K562 (cell line): ENCODE results near the gene AKT1S1. TPM values are rescaled to one million over a fixed set of nuclear protein-coding genes. Genes with fewer than 3 reads are reported as not detected.

Experiments used
- ATAC-seq: fragments of 200-7000 bp; cut with Tn5 transposase; 3 replicates; pipeline ENCODE4 v1.9.1; 2020; ENCODE audit warnings: moderate library complexity
- BruUV-seq: library from RNA; stranded (reverse); fragments of 400-500 nt; replicated peaks from 2 replicates; lab custom pipeline; 2021; lab: Mats Ljungman, UMichigan
- CTCF ChIA-PET: fragments of 300-600 bp; formaldehyde crosslinking; extraction: SDS; loops from one replicate; lab custom pipeline; 2021; ENCODE audit warnings: low intra/inter-chr PET ratio; lab: Yijun Ruan, JAX
- POLR2A ChIA-PET: fragments of 300-600, 350-650 bp; sonication (Branson Sonifier 250); formaldehyde crosslinking; extraction: SDS; loops from one replicate; lab custom pipeline; 2021; ENCODE audit warnings: antibody characterized with exemption, inconsistent platforms; lab: Yijun Ruan, JAX
- DNase-seq, 4 experiments: peaks; one replicate each; pipeline versions ENCODE4 v3.0.0 to v3.0.0-alpha.2; 2011 to 2018; ENCODE audit warnings: low spot score in 3 of 4, mixed read lengths in 3 of 4; ENCODE audit errors: extremely low read depth in 1 of 4
- FAIRE-seq: peaks from 2 replicates; lab custom pipeline; 2011; peaks lifted over from hg19 to GRCh38; lab: Jason Lieb, UNC
- H2AFZ ChIP-seq: 2 replicates; pipeline ENCODE4 v1.6.0; 2011; ENCODE audit warnings: low read depth, low read length, control low read depth, inconsistent platforms
- H3K27ac ChIP-seq: fragments of 200-600 bp; 3 replicates; pipeline ENCODE4 v1.8.0; 2011; ENCODE audit warnings: low read depth, mild to moderate bottlenecking, control low read depth, inconsistent platforms, low read length, moderate library complexity, mixed read lengths; ENCODE audit errors: extremely low read depth
- H3K27me3 ChIP-seq, 2 experiments: fragments of 300-600 bp in 1 of 2; 2 replicates in 1 of 2; 3 replicates in 1 of 2; pipeline versions ENCODE4 v1.6.0 to v1.8.0; 2011; ENCODE audit warnings: inconsistent platforms in 2 of 2, low read length in 2 of 2, mild to moderate bottlenecking in 1 of 2, mixed read lengths in 1 of 2, moderate library complexity in 1 of 2; ENCODE audit not compliant: control insufficient read depth in 2 of 2, insufficient read depth in 2 of 2
- H3K36me3 ChIP-seq: fragments of 300-600 bp; 3 replicates; pipeline ENCODE4 v1.8.0; 2011; ENCODE audit warnings: mild to moderate bottlenecking, low read length, inconsistent platforms; ENCODE audit not compliant: control insufficient read depth, insufficient read depth
- H3K4me1 ChIP-seq, 2 experiments: fragments of 200-600 bp in 1 of 2; replicated peaks in 1 of 2; 2 replicates in 1 of 2; 3 replicates in 1 of 2; pipeline versions ENCODE4 v1.5.1 to v1.8.0; 2011; ENCODE audit warnings: inconsistent platforms in 2 of 2, low read length in 2 of 2, mild to moderate bottlenecking in 1 of 2, mixed read lengths in 1 of 2, moderate library complexity in 1 of 2; ENCODE audit not compliant: control insufficient read depth in 2 of 2, insufficient read depth in 2 of 2
- H3K4me2 ChIP-seq: 2 replicates; pipeline ENCODE4 v1.6.1; 2011; ENCODE audit warnings: low read length, control low read depth, inconsistent platforms, mixed read lengths; ENCODE audit not compliant: insufficient read depth
- H3K4me3 ChIP-seq: fragments of 200-600 bp; sonication (generic), shearing (Covaris generic); 2 replicates; pipeline ENCODE4 v1.5.1; 2016; ENCODE audit warnings: control low read depth, inconsistent platforms
- H3K79me2 ChIP-seq: fragments of 200-600 bp; 3 replicates; pipeline ENCODE4 v1.8.0; 2011; ENCODE audit warnings: low read length, inconsistent platforms; ENCODE audit not compliant: control insufficient read depth, insufficient read depth
- H3K9ac ChIP-seq, 2 experiments: 2 replicates each; pipeline versions ENCODE4 v1.6.0 to v1.6.1; 2011; ENCODE audit warnings: low read depth in 2 of 2, low read length in 2 of 2, control low read depth in 1 of 2, inconsistent platforms in 1 of 2, mild to moderate bottlenecking in 1 of 2, mixed read lengths in 1 of 2; ENCODE audit not compliant: insufficient read depth in 1 of 2
- H3K9me1 ChIP-seq: one replicate; pipeline ENCODE4 v1.6.0; 2011; ENCODE audit warnings: inconsistent platforms, mild to moderate bottlenecking, low read length, moderate library complexity; ENCODE audit not compliant: control insufficient read depth, insufficient read depth
- H3K9me3 ChIP-seq: replicated peaks from 2 replicates; pipeline ENCODE4 v1.5.1; 2011; ENCODE audit warnings: low read depth, low read length, inconsistent platforms; ENCODE audit not compliant: control insufficient read depth, insufficient read depth
- H4K20me1 ChIP-seq: replicated peaks from 2 replicates; pipeline ENCODE4 v1.6.1; 2011; ENCODE audit warnings: low read length, inconsistent platforms, mixed read lengths; ENCODE audit not compliant: control insufficient read depth, insufficient read depth
- CHD1 ChIP-seq: fragments of 200-600 bp; sonication (generic); IDR thresholded peaks from one replicate; pipeline ENCODE4 v1.6.1; 2012; ENCODE audit warnings: mild to moderate bottlenecking, moderate library complexity, low read length, inconsistent platforms
- COPS2 ChIP-seq: fragments of 450-650 bp; conservative IDR thresholded peaks from 2 replicates; pipeline ENCODE4 v1.6.1; 2016; ENCODE audit warnings: mild to moderate bottlenecking, moderate library complexity
- HDAC1 ChIP-seq, 2 experiments: fragments of 450-650 bp; IDR thresholded peaks; 2 replicates each; pipeline ENCODE4 v1.6.1; 2016 to 2017; ENCODE audit warnings: inconsistent platforms in 1 of 2, mild to moderate bottlenecking in 1 of 2, moderate library complexity in 1 of 2
- HMBOX1 ChIP-seq: sonication (generic); IDR thresholded peaks from 2 replicates; pipeline ENCODE4 v1.6.1; 2016
- KHSRP ChIP-seq: fragments of 450-650 bp; IDR thresholded peaks from 2 replicates; pipeline ENCODE4 v1.6.1; 2017
- MECOM ChIP-seq: fragments of 250-450 bp; sonication (Bioruptor Pico); IDR thresholded peaks from 2 replicates; pipeline ENCODE4 v1.8.0; 2022; ENCODE audit warnings: inconsistent platforms
- POLR2A ChIP-seq: fragments of 450-650 bp; conservative IDR thresholded peaks from 2 replicates; pipeline ENCODE4 v1.6.1; 2016
- RBM39 ChIP-seq: fragments of 200-400 bp; formaldehyde crosslinking; optimal IDR thresholded peaks from 2 replicates; pipeline ENCODE3; 2018; ENCODE audit warnings: low read depth, low read length
- SUPT5H ChIP-seq: fragments of 450-650 bp; IDR thresholded peaks from 2 replicates; pipeline ENCODE4 v1.6.1; 2016
- TAF15 ChIP-seq: fragments of 200-400 bp; formaldehyde crosslinking; IDR thresholded peaks from 2 replicates; pipeline ENCODE4 v1.6.1; 2017; ENCODE audit warnings: mild to moderate bottlenecking, low read depth, low read length, moderate library complexity
- TGIF2 ChIP-seq: sonication (generic); formaldehyde crosslinking; IDR thresholded peaks from 2 replicates; pipeline ENCODE4 v1.8.1; 2022; ENCODE audit warnings: mild to moderate bottlenecking, missing genetic modification reagents, moderate library complexity
- USF1 ChIP-seq: sonication (generic); formaldehyde crosslinking; IDR thresholded peaks from 2 replicates; pipeline ENCODE4 v1.9.0; 2022; ENCODE audit warnings: mild to moderate bottlenecking, missing genetic modification reagents
- ZBED1 ChIP-seq: IDR thresholded peaks from 2 replicates; pipeline ENCODE4 v1.6.1; 2014
- ZNF695 ChIP-seq: fragments of 450-650 bp; formaldehyde crosslinking; IDR thresholded peaks from 2 replicates; pipeline ENCODE4 v1.4.0; 2020; ENCODE audit warnings: mild to moderate bottlenecking, moderate library complexity
- WGBS: fragments of 100-300 bp; shearing (Covaris generic); methylation state at CpG from one replicate; pipeline ENCODE4 v1.1.6; 2016; ENCODE audit warnings: low coverage, mixed read lengths; ENCODE audit not compliant: insufficient coverage; ENCODE audit errors: missing lambda C conversion rate; 5-methylcytosine and 5-hydroxymethylcytosine counted together
- in situ Hi-C: fragments of 300-500 bp; cut with MboI; formaldehyde crosslinking; loops from 4 replicates; pipeline ENCODE4 v1.15.0; 2018; ENCODE audit warnings: inconsistent platforms, mixed read lengths
- intact Hi-C: fragments of 100-400 bp; cut with micrococcal nuclease; formaldehyde crosslinking; loops from 2 replicates; pipeline ENCODE4 v1.14.2; 2022
- polyA plus RNA-seq, 8 experiments: library from polyadenylated mRNA; depleted of rRNA in 4 of 8; stranded (reverse) in 5 of 8; unstranded in 3 of 8; fragments of >200 nt; fragmentation: Nextera tagmentation in 2 of 8; fragmentation: Illumina TruSeq in 1 of 8; extraction: Ambion mirVana in 2 of 8; extraction: Trizol in 1 of 8; gene quantifications; 2 replicates each; pipeline versions ENCODE4 v1.2.1 to v1.2.3, GENCODE V29; 2011 to 2014; ENCODE audit warnings: inconsistent platforms in 1 of 8, missing spikeins in 1 of 8
- total RNA-seq, 7 experiments: library from RNA; depleted of rRNA in 6 of 7; stranded (reverse); fragments of >200 nt in 6 of 7; fragmentation: Illumina TruSeq in 2 of 7; extraction: Trizol in 2 of 7; gene quantifications; 2 replicates each; pipeline versions ENCODE4 v1.2.1 to v1.2.3, GENCODE V29; 2011 to 2021; ENCODE audit warnings: low replicate concordance in 1 of 7

AKT1S1 gene
- total and polyA plus RNA-seq, 9 of the 15 experiments (the other 6 are each of a cell fraction or from before 2014, with no cell fraction given), result 1.2 to 50.3 (median 17.1) TPM

GRCh38 chr19:49858088-49858985 is 18.8 kb downstream of the AKT1S1 start (continued):
- TF ChIP-seq HMBOX1, result no peak
- TF ChIP-seq TGIF2 (CRISPR knock-in tag), result no peak
- no peak for TF ChIP-seq MECOM (CRISPR knock-in tag)
- TF ChIP-seq CHD1, result no peak
- TF ChIP-seq TAF15, result 0 out of 2 replicates have a peak, but pooled peaks have one; percentile 19
- TF ChIP-seq COPS2, result no peak
- TF ChIP-seq, all 486 proteins: peak for 15

- WGBS, result 69% methylated on average over 5 of the region's 5 CpGs
- FAIRE-seq (no peak), DNase-seq (no peak), ATAC-seq (no peak)
- Histone ChIP-seq H3K9me1 (peaks cover under 1% of the 10 kb centered on the region), H3K27ac (no peak overlapping the region), H3K79me2 (peaks cover 20% of the 10 kb centered on the region), H4K20me1 (peaks cover 17% of the 10 kb centered on the region; the same call in 1 of the 2 replicates), H3K4me3 (no peak overlapping the region), H3K36me3 (peaks cover 90% of the 10 kb centered on the region; the same call in 2 of the 3 replicates), H3K27me3 (no peaks in the 10 kb centered on the region), H3K4me2 (no peak overlapping the region), H3K9me3 (no peaks in the 10 kb centered on the region), H3K9ac (peak overlapping the region in 1 of 2 experiments; percentile 24; a peak in 1 of 4 replicates), H2AFZ (no peak overlapping the region), H3K4me1 (peaks cover 2 to 85% of the 10 kb centered on the region in 2 experiments; a peak in 3 of 5 replicates)
- CTCF ChIA-PET, result no interaction called here
- in situ Hi-C loops, result no loop called here
- TF ChIP-seq KHSRP (no peak), USF1 (CRISPR knock-in tag) (no peak), SUPT5H (0 out of 2 replicates have a peak, but pooled peaks have one; percentile 17), POLR2A (peak; percentile 5; the same call in 1 of the 2 replicates), HDAC1 (IDR thresholded peaks at IDR 0.05) (no peak), ZBED1 (0 out of 2 replicates have a peak, but pooled peaks have one; percentile 6), ZNF695 (CRISPR knock-in tag) (no peak), RBM39 (peak; percentile 46)
- intact Hi-C loops, result no loop called here
- BruUV-seq, result no TSS peak
- POLR2A ChIA-PET, result interaction anchor here (1.1 to 1.8 kb wide), 3 partner anchors 9 to 18 kb away, joined by 3 to 7 read pairs (median 5); no protein-coding TSS in a partner anchor
Measured at GRCh38 chr19:49857838-49858087, 19.4 kb downstream of the AKT1S1 start.
